GM19193 (cell line): ENCODE results near the gene DEXI.
A peak's percentile ranks its signal among the peaks of the same experiment; 100 is the strongest.

ENCODE experiments used
- POLR2A ChIP-seq: IDR thresholded peaks from 4 replicates; pipeline ENCODE4 v1.6.1; 2011; ENCODE audit not compliant: insufficient read depth, insufficient read length; ENCODE audit errors: extremely low read depth

The DEXI gene

GRCh38 chr16:10957771-10958482, 15.7 kb upstream of the DEXI start:
- no peak for TF ChIP-seq POLR2A

GRCh38 chr16:10954903-10955302, 12.6 kb upstream of the DEXI start:
- TF ChIP-seq POLR2A = no peak

- TF ChIP-seq POLR2A = no peak
Observed at GRCh38 chr16:10951026-10951425, 8.8 kb upstream of the DEXI start.

- no peak for TF ChIP-seq POLR2A
Observed at GRCh38 chr16:10950393-10950792, 8.1 kb upstream of the DEXI start.

GRCh38 chr16:10949424-10949970, 7.2 kb upstream of the DEXI start:
- no peak for TF ChIP-seq POLR2A

- TF ChIP-seq POLR2A = no peak
Observed at GRCh38 chr16:10947211-10947787, 5.0 kb upstream of the DEXI start.

GRCh38 chr16:10946308-10946707, 4.0 kb upstream of the DEXI start:
- no peak for TF ChIP-seq POLR2A

GRCh38 chr16:10945065-10945787, 3.0 kb upstream of the DEXI start:
- TF ChIP-seq POLR2A = no peak

DNA sequence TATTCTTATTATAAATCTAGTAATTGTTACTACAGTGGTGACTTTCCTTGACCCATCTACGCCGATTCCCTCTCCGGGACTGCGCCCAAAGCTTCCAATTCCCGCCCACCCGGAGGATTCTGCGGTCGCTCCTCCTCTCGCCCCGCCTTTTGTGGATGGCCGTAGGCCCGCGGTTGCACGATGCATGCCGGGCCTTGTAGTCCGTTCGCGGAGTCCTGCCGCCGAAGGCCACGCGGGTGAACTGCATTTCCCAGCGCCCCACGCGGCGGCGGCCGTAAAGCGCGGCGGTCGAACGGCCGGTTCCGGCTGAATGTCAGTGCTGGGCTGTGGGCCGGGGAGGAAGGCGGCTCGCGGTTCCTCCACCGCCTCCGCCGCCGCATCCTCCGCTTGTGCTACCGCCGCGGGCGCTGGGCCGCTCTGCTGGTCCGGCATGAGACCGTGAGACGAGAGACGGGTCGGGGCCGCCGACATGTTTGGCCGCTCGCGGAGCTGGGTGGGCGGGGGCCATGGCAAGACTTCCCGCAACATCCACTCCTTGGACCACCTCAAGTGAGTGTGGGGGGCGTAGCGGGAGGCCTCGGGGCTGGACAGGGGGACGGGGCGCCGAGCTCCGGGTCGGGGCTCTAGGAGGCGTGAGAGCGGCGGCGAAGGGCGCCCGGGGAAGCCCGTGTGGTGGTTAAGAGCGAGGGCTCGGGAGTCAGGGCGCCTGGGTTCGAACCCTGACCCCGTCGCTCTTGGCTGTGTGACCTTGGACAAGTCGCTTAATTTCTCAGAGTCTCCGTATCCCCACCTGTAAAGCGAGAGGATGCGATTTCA, 2.2 kb upstream of the DEXI start, which contains the start of gene CLEC16A:
CLEC16A (plus strand) TSS at position 316 of the 816 bp plus-strand sequence; CDS start at position 470, 154 bp downstream.
- TF ChIP-seq POLR2A = peak; percentile 81

GRCh38 chr16:10943064-10943353, 741 bp upstream of the DEXI start:
- no peak for TF ChIP-seq POLR2A

GRCh38 chr16:10941127-10941933, 938 bp downstream of the DEXI start:
- no peak for TF ChIP-seq POLR2A

DNA sequence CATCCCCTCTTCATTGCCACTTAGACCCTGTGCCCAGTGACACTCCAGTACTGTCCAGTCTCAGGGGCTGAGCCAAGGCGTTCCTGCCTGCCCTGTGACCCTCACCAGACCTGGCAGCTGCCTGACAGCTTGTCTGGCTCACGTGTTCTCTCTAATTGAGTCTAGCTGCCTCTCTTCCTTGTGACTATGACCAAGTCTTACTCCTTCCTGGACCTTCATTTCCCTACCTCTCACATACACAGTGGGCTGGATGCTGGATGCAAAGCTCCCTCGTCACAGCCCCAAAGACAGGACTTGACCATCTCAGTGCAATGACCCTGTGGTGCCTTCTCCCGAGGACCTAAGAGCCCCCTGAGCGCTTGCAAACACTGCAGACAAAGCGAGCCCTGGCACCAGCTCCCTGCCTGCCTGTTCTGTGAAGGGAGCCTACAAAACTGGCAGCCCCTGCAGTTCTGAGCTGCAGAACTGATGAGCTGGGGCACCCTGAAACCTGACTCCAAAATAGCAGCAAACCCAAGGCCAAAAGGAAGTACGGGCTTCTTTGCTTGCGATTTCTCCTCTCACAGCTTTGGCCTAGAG, 1.7 kb downstream of the DEXI start:
- TF ChIP-seq POLR2A = no peak

- no peak for TF ChIP-seq POLR2A
Observed at GRCh38 chr16:10939649-10940234, 2.5 kb downstream of the DEXI start.
